T-cell (primary cell): ENCODE data around the gene DLGAP1. TPM values are rescaled to one million over a fixed set of nuclear protein-coding genes. Genes with fewer than 3 reads are reported as not detected.

Experiments used
- ATAC-seq, 4 experiments: fragments of 200-7000 bp in 3 of 4; fragments of 150-1000 bp in 1 of 4; cut with Tn5 transposase; replicated peaks in 1 of 4; 1 replicate in 3 of 4; 2 replicates in 1 of 4; pipeline ENCODE4 v1.10.0; 2021; ENCODE audit warnings: moderate library complexity in 3 of 4, mild to moderate bottlenecking in 2 of 4, moderate number of reproducible peaks in 1 of 4
- CTCF ChIA-PET, 2 donors: fragments of 300-600 bp; sonication (Branson Sonifier 250); formaldehyde crosslinking; loops; one replicate each; lab custom pipeline; 2022; ENCODE audit warnings: antibody characterized with exemption in 2 of 2; lab: Charles Lee
- POLR2A ChIA-PET, 2 donors: fragments of 300-600 bp; sonication (Branson Sonifier 250); formaldehyde crosslinking; loops; one replicate each; lab custom pipeline; 2022; ENCODE audit warnings: antibody characterized with exemption in 2 of 2; lab: Charles Lee
- DNase-seq, 35 experiments: peaks; one replicate each; pipeline versions ENCODE4 v3.0.0 to v3.0.0-alpha.2; 2013 to 2023
- H3K27ac ChIP-seq: one replicate; pipeline ENCODE4 v1.5.1; 2013; ENCODE audit warnings: low read length
- H3K27me3 ChIP-seq, 2 experiments: replicated peaks in 1 of 2; 1 replicate in 1 of 2; 2 replicates in 1 of 2; pipeline versions ENCODE4 v1.6.1 to v1.7.0; 2013; ENCODE audit warnings: low read length in 1 of 2, mixed read lengths in 1 of 2; ENCODE audit not compliant: control insufficient read depth in 2 of 2, insufficient read depth in 2 of 2; ENCODE audit errors: extremely low read depth in 1 of 2
- H3K36me3 ChIP-seq, 2 donors: 1 replicate in 1 of 2; 2 replicates in 1 of 2; pipeline versions ENCODE4 v1.6.1 to v1.7.0; 2013; ENCODE audit warnings: low read length in 1 of 2; ENCODE audit not compliant: control insufficient read depth in 2 of 2, insufficient read depth in 1 of 2; ENCODE audit errors: extremely low read depth in 1 of 2
- H3K4me1 ChIP-seq, 2 experiments: 1 replicate in 1 of 2; 2 replicates in 1 of 2; pipeline versions ENCODE4 v1.6.1 to v1.7.0; 2013; ENCODE audit warnings: low read length in 2 of 2, mixed read lengths in 1 of 2; ENCODE audit not compliant: insufficient read depth in 2 of 2, control insufficient read depth in 1 of 2; ENCODE audit errors: extremely low read depth in 1 of 2
- H3K4me3 ChIP-seq, 2 donors: 1 replicate in 1 of 2; 2 replicates in 1 of 2; pipeline versions ENCODE4 v1.5.1 to v1.7.0; 2013; ENCODE audit warnings: mild to moderate bottlenecking in 2 of 2, low read length in 1 of 2, moderate library complexity in 1 of 2; ENCODE audit not compliant: control insufficient read depth in 1 of 2; ENCODE audit errors: extremely low read depth in 1 of 2
- H3K9me3 ChIP-seq: 2 replicates; pipeline ENCODE4 v1.7.0; 2013
- H3K27ac Mint-ChIP-seq, 2 donors: one replicate each; pipeline ENCODE4 v1.8.0; 2020 to 2021; ENCODE audit warnings: mild to moderate bottlenecking in 2 of 2, mixed read lengths in 2 of 2
- H3K27me3 Mint-ChIP-seq, 2 donors: one replicate each; pipeline ENCODE4 v1.8.0; 2021 to 2022; ENCODE audit warnings: mixed read lengths in 2 of 2
- H3K36me3 Mint-ChIP-seq: one replicate; pipeline ENCODE4 v1.8.0; 2021; ENCODE audit warnings: mixed read lengths
- H3K4me1 Mint-ChIP-seq, 3 donors: one replicate each; pipeline ENCODE4 v1.8.0; 2020 to 2022; ENCODE audit warnings: mixed read lengths in 3 of 3, mild to moderate bottlenecking in 1 of 3
- H3K4me3 Mint-ChIP-seq, 3 donors: one replicate each; pipeline ENCODE4 v1.8.0; 2020 to 2022; ENCODE audit warnings: mild to moderate bottlenecking in 3 of 3, mixed read lengths in 3 of 3, moderate library complexity in 3 of 3
- H3K9me3 Mint-ChIP-seq, 3 donors: one replicate each; pipeline ENCODE4 v1.8.0; 2020 to 2022; ENCODE audit warnings: mixed read lengths in 3 of 3
- WGBS: methylation state at CpG from one replicate; pipeline ENCODE4 v1.1.5; 2013; ENCODE audit warnings: missing lambda C conversion rate; ENCODE audit not compliant: insufficient coverage; 5-methylcytosine and 5-hydroxymethylcytosine counted together
- total RNA-seq, 35 experiments: library from RNA in 6 of 35; stranded (reverse) in 6 of 35; fragments of 120-200 nt in 1 of 35; gene quantifications; one replicate each; pipeline versions ENCODE4 v1.2.1 to v1.2.4 and lab custom pipeline; 2013 to 2026

The DLGAP1 gene
- total RNA-seq, 5 donors from 2014 or later (not counting 1 experiment from before 2014, with no cell fraction given), result 0.25 to 1.8 (median 0.26) TPM

GRCh38 chr18:3889121-3889520 is 566.0 kb downstream of the DLGAP1 start:
- DNase-seq, result no peak
- H3K27ac Mint-ChIP-seq, result no peak overlapping the region
- H3K4me1 Mint-ChIP-seq, result no peaks in the 10 kb centered on the region
- H3K36me3 ChIP-seq, result no peaks in the 10 kb centered on the region
- H3K36me3 Mint-ChIP-seq, result no peaks in the 10 kb centered on the region
- H3K4me1 ChIP-seq, result no peaks in the 10 kb centered on the region
- H3K9me3 Mint-ChIP-seq, result no peaks in the 10 kb centered on the region
- H3K27me3 ChIP-seq, result peaks cover 0 to 3% of the 10 kb centered on the region in 2 experiments
- H3K9me3 ChIP-seq, result no peaks in the 10 kb centered on the region
- H3K27me3 Mint-ChIP-seq, result peaks cover 3 to 4% of the 10 kb centered on the region in 2 donors
- no peak overlapping the region for H3K4me3 ChIP-seq
- no peak overlapping the region for H3K4me3 Mint-ChIP-seq
- ATAC-seq, result no peak
- H3K27ac ChIP-seq, result no peak overlapping the region
- CTCF ChIA-PET, result no interaction called here
- POLR2A ChIA-PET, result interaction anchor here in 1 of 2 donors (0.7 kb wide), 1 partner anchor 214 kb away, joined by 3 read pairs; no protein-coding TSS in a partner anchor
- no CpG with 5 or more reads among the region's 1 CpG for whole genome bisulfite sequencing

GRCh38 chr18:3886575-3887322 is 568.4 kb downstream of the DLGAP1 start:
- Histone ChIP-seq H3K4me3 (no peak overlapping the region), H3K9me3 (no peaks in the 10 kb centered on the region), H3K27me3 (peaks cover 0 to 3% of the 10 kb centered on the region in 2 experiments), H3K27ac (no peak overlapping the region), H3K36me3 (no peaks in the 10 kb centered on the region), H3K4me1 (no peaks in the 10 kb centered on the region)
- Mint-ChIP-seq H3K27me3 (peaks cover 8 to 12% of the 10 kb centered on the region in 2 donors), H3K4me1 (no peaks in the 10 kb centered on the region), H3K9me3 (no peaks in the 10 kb centered on the region), H3K36me3 (no peaks in the 10 kb centered on the region), H3K27ac (no peak overlapping the region), H3K4me3 (no peak overlapping the region)
- ATAC-seq (no peak), DNase-seq (no peak)
- 10% methylated on average over 2 of the region's 10 CpGs for WGBS
- CTCF ChIA-PET, result no interaction called here
- POLR2A ChIA-PET, result no interaction called here

GRCh38 chr18:3885209-3885792 is 569.8 kb downstream of the DLGAP1 start:
- ChIA-PET POLR2A (no interaction called here), CTCF (no interaction called here)
- Mint-ChIP-seq H3K4me3 (no peak overlapping the region), H3K36me3 (no peaks in the 10 kb centered on the region), H3K27me3 (peaks cover 8 to 17% of the 10 kb centered on the region in 2 donors), H3K27ac (no peak overlapping the region), H3K4me1 (no peaks in the 10 kb centered on the region), H3K9me3 (no peaks in the 10 kb centered on the region)
- Histone ChIP-seq H3K27me3 (peaks cover 0 to 3% of the 10 kb centered on the region in 2 experiments), H3K4me3 (no peak overlapping the region), H3K9me3 (no peaks in the 10 kb centered on the region), H3K27ac (no peak overlapping the region), H3K4me1 (no peaks in the 10 kb centered on the region), H3K36me3 (no peaks in the 10 kb centered on the region)
- DNase-seq (no peak), ATAC-seq (no peak)
- WGBS, result no CpG with 5 or more reads among the region's 2 CpGs

DNA sequence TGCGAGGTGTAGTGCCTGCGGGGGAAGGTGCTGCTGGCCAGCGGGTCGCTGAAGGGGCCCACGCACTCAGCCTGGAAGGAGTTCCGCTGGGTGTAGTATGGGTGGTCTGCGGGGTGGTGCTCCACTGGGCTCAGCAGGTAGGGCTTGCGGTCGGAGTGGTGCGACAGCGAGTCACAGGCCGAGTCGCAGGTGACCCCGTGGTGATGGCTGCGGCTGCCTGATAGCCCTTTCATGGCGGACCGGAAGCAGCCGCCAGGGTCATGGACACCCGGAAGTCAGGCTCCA is 575.3 kb downstream of the DLGAP1 start:
- no peaks in the 10 kb centered on the region for H3K4me1 ChIP-seq
- peaks cover 8 to 29% of the 10 kb centered on the region in 2 donors for H3K27me3 Mint-ChIP-seq
- ATAC-seq (no peak), DNase-seq (no peak)
- no peaks in the 10 kb centered on the region for H3K4me1 Mint-ChIP-seq
- no peak overlapping the region for H3K4me3 ChIP-seq
- WGBS, result 98% methylated on average over 18 of the region's 19 CpGs
- ChIA-PET POLR2A (no interaction called here), CTCF (no interaction called here)
- no peaks in the 10 kb centered on the region for H3K9me3 ChIP-seq
- H3K36me3 Mint-ChIP-seq, result no peaks in the 10 kb centered on the region
- H3K27me3 ChIP-seq, result peaks cover 0 to 12% of the 10 kb centered on the region in 2 experiments
- H3K36me3 ChIP-seq, result no peaks in the 10 kb centered on the region
- no peaks in the 10 kb centered on the region for H3K9me3 Mint-ChIP-seq
- H3K27ac Mint-ChIP-seq, result no peak overlapping the region
- no peak overlapping the region for H3K4me3 Mint-ChIP-seq
- no peak overlapping the region for H3K27ac ChIP-seq

DNA sequence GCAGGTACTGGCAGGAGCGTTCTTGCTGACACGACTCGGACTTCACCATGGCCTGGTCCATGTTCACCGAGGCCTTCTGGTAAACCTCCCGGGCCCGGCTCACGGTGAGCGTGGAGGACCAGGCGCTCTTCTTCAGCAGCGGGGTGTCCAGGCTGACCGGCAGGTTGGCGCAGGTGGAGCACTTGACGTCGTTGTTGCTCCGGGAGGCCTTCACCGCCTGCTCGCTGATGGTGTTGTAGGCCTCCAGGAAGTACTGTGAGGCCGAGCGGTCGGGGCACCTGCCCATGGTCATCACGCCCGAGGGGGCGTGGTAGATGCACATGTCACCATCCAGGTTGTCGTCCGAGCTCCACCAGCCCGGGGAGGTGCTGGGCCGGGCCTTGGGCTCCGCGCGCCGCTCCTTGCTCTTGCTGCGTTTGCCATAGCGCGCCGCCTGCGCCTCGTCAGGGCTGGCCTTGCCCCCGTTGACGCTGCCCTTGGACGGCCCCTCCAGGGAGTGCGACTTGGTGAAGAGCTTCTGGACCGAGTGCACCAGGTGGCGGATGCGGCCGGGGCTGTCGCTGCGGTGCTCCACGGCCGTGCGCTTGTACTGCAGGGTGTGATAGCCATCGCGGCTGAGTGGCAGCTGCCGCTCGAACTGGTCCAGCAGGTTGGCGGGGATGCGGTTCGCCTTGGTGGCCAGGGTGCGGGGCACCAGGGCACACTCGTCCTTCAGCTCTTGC is 575.8 kb downstream of the DLGAP1 start:
- Mint-ChIP-seq H3K27ac (no peak overlapping the region), H3K27me3 (peaks cover 8 to 29% of the 10 kb centered on the region in 2 donors), H3K4me3 (no peak overlapping the region), H3K4me1 (peaks cover 0 to under 1% (median under 1%) of the 10 kb centered on the region in 3 donors), H3K36me3 (no peaks in the 10 kb centered on the region), H3K9me3 (no peaks in the 10 kb centered on the region)
- Histone ChIP-seq H3K4me1 (no peaks in the 10 kb centered on the region), H3K27ac (no peak overlapping the region), H3K36me3 (no peaks in the 10 kb centered on the region), H3K4me3 (no peak overlapping the region), H3K27me3 (peaks cover 0 to 12% of the 10 kb centered on the region in 2 experiments), H3K9me3 (no peaks in the 10 kb centered on the region)
- ATAC-seq, result no peak
- DNase-seq, result no peak
- CTCF ChIA-PET, result no interaction called here
- 96% methylated on average over 54 of the region's 59 CpGs for WGBS
- POLR2A ChIA-PET, result no interaction called here

GRCh38 chr18:3878401-3878800 is 576.7 kb downstream of the DLGAP1 start:
- POLR2A ChIA-PET, result no interaction called here
- Mint-ChIP-seq H3K27me3 (peaks cover 8 to 34% of the 10 kb centered on the region in 2 donors), H3K4me3 (no peak overlapping the region), H3K4me1 (peaks cover 0 to 4% (median 1%) of the 10 kb centered on the region in 3 donors), H3K27ac (no peak overlapping the region), H3K9me3 (no peaks in the 10 kb centered on the region), H3K36me3 (no peaks in the 10 kb centered on the region)
- no peaks in the 10 kb centered on the region for H3K9me3 ChIP-seq
- ATAC-seq, result no peak
- CTCF ChIA-PET, result no interaction called here
- H3K36me3 ChIP-seq, result no peaks in the 10 kb centered on the region
- no CpG with 5 or more reads among the region's 7 CpGs for WGBS
- H3K27ac ChIP-seq, result no peak overlapping the region
- DNase-seq, result no peak
- no peaks in the 10 kb centered on the region for H3K4me1 ChIP-seq
- H3K27me3 ChIP-seq, result peaks cover 0 to 12% of the 10 kb centered on the region in 2 experiments
- H3K4me3 ChIP-seq, result no peak overlapping the region
